ENCODE results near the gene COG3. TPM values are rescaled to one million over a fixed set of nuclear protein-coding genes. Genes with fewer than 3 reads are reported as not detected.

The COG3 gene
- total and polyA plus RNA-seq, 2 experiments from 2014 or later = 19.9 to 36.1 TPM

DNA sequence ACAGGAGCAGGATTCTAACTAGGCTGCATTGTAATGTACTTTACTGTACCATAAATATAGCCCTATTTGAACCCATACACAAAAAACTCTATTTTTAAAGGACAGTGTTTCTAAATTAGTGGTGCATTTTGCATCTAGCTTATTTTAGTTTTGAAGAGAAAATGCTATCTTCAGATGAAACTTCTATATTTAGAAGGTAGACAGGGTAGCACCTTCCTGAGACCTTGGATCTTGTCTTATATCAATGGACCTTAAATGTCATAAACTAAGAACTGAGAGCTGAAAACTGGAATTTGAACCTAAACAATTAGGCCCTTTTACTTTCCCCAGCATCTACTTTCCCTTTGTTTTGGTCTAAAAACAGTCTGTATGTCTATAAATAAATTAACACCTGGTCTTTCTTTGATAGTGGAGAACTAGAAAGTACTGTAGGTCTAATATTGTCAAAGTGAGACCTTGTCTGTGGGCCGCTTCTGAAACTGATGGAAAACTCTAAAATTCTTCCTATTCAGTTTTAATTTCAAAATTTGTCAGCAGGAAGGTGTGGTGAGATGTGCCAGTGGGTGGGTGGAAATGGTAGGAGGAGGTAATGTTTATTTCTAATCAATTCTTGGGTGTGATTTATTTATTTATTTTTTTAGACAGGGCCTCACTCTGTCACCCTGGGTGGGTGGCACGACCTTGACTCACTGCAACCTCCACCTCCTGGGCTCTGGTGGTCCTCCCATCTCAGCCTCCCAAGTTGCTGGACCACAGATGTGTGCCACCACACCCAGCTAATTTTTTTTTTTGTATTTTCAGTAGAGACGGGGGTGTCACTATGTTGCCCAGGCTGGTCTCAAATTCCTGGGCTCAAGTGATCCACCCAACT, 10.1 kb downstream of the COG3 start:
- peaks cover 74% of the 10 kb centered on the region for H3K79me2 ChIP-seq
- H3K27ac ChIP-seq = no peak overlapping the region
- peaks cover 39% of the 10 kb centered on the region for H4K20me1 ChIP-seq (ENCODE audit: insufficient read depth, poor library complexity, severe bottlenecking)
- H2AFZ ChIP-seq = no peak overlapping the region
- WGBS (ENCODE audit: low lambda C conversion rate, missing lambda C conversion rate) = 94% methylated on average over 3 of the region's 3 CpGs
- TF ChIP-seq EZH2 (IDR thresholded peaks at IDR 0.05; ENCODE audit: borderline replicate concordance) (no peak), EZH2phosphoT487 (IDR thresholded peaks at IDR 0.05; ENCODE audit: low read depth, severe bottlenecking, unreplicated experiment) (no peak)
- TF ChIP-seq, protein P1, sequence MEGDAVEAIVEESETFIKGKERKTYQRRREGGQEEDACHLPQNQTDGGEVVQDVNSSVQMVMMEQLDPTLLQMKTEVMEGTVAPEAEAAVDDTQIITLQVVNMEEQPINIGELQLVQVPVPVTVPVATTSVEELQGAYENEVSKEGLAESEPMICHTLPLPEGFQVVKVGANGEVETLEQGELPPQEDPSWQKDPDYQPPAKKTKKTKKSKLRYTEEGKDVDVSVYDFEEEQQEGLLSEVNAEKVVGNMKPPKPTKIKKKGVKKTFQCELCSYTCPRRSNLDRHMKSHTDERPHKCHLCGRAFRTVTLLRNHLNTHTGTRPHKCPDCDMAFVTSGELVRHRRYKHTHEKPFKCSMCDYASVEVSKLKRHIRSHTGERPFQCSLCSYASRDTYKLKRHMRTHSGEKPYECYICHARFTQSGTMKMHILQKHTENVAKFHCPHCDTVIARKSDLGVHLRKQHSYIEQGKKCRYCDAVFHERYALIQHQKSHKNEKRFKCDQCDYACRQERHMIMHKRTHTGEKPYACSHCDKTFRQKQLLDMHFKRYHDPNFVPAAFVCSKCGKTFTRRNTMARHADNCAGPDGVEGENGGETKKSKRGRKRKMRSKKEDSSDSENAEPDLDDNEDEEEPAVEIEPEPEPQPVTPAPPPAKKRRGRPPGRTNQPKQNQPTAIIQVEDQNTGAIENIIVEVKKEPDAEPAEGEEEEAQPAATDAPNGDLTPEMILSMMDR (IDR thresholded peaks at IDR 0.05; ENCODE audit: poor library complexity) = no peak
- no peak overlapping the region for H3K4me3 ChIP-seq
- H3K9me2 ChIP-seq (replicated peaks; ENCODE audit: insufficient read depth) = no peaks in the 10 kb centered on the region
- H3K9me3 ChIP-seq (ENCODE audit: low read depth) = no peaks in the 10 kb centered on the region
- no peak for DNase-seq (ENCODE audit: low spot score)
- no peaks in the 10 kb centered on the region for H3K27me3 ChIP-seq
- no peak overlapping the region for H3K4me2 ChIP-seq
- H3K36me3 ChIP-seq (replicated peaks; ENCODE audit: insufficient read depth, low read depth) = no peaks in the 10 kb centered on the region
- no peaks in the 10 kb centered on the region for H3K4me1 ChIP-seq (ENCODE audit: insufficient read depth)

DNA sequence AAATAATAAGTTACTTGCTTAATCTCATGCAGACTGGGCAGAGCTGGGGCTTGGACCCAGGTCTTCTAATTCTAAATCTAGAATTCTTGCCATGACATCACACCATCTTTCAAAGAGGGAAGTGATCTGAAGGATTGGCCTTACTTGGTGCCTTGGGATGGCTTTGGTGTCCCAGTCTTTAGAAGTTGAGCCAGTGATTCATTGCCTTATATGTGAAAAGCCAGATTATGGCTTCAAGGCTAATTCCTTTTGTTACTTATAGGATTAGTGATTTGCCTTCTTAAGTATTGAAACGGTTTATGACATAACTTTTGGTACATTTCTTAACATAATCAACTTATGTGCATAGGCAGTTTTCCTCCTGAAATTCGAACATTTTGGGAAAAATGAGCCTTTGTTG, 14.9 kb downstream of the COG3 start:
- no peak for DNase-seq (ENCODE audit: low spot score)
- H3K9me3 ChIP-seq (ENCODE audit: low read depth) = peaks cover 6% of the 10 kb centered on the region
- H3K9me2 ChIP-seq (replicated peaks; ENCODE audit: insufficient read depth) = no peaks in the 10 kb centered on the region
- no peak overlapping the region for H3K4me2 ChIP-seq
- H4K20me1 ChIP-seq (ENCODE audit: insufficient read depth, poor library complexity, severe bottlenecking) = peaks cover 7% of the 10 kb centered on the region
- H3K79me2 ChIP-seq = peaks cover 45% of the 10 kb centered on the region
- TF ChIP-seq, protein P1 (IDR thresholded peaks at IDR 0.05; ENCODE audit: poor library complexity) = no peak
- TF ChIP-seq EZH2 (IDR thresholded peaks at IDR 0.05; ENCODE audit: borderline replicate concordance) (no peak), EZH2phosphoT487 (IDR thresholded peaks at IDR 0.05; ENCODE audit: low read depth, severe bottlenecking, unreplicated experiment) (no peak)
- H3K36me3 ChIP-seq (replicated peaks; ENCODE audit: insufficient read depth, low read depth) = peaks cover 10% of the 10 kb centered on the region
- H2AFZ ChIP-seq = no peak overlapping the region
- H3K27ac ChIP-seq = no peak overlapping the region
- no peaks in the 10 kb centered on the region for H3K27me3 ChIP-seq
- WGBS (ENCODE audit: low lambda C conversion rate, missing lambda C conversion rate) = 89% methylated on average over 2 of the region's 2 CpGs
- H3K4me1 ChIP-seq (ENCODE audit: insufficient read depth) = no peaks in the 10 kb centered on the region
- H3K4me3 ChIP-seq = no peak overlapping the region

DNA sequence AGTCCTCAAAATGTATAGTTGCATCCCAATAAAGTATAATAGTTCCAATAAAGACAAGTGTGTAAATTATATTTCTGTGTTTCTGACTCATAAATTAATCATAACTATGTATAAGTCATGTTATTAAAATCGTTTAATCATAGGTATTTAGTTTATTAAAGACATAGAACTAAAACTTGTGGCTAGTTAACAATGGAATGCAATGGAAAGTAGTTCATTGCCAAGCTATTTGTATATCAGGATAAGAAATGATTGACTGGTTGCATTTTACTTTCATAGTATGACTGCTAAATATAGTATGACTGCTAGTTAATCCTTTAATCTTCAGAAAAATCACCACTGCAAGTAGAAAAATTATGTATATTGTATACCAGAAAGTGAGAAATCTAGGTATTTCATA, 16.9 kb downstream of the COG3 start:
- Histone ChIP-seq H3K79me2 (peaks cover 25% of the 10 kb centered on the region), H2AFZ (no peak overlapping the region), H3K27ac (no peak overlapping the region), H3K4me1 (ENCODE audit: insufficient read depth) (no peaks in the 10 kb centered on the region), H3K9me2 (replicated peaks; ENCODE audit: insufficient read depth) (no peaks in the 10 kb centered on the region), H3K36me3 (replicated peaks; ENCODE audit: insufficient read depth, low read depth) (peaks cover 10% of the 10 kb centered on the region), H3K4me3 (no peak overlapping the region), H3K27me3 (no peaks in the 10 kb centered on the region), H4K20me1 (ENCODE audit: insufficient read depth, poor library complexity, severe bottlenecking) (no peaks in the 10 kb centered on the region), H3K9me3 (ENCODE audit: low read depth) (peaks cover 6% of the 10 kb centered on the region), H3K4me2 (no peak overlapping the region)
- no peak for TF ChIP-seq EZH2phosphoT487 (IDR thresholded peaks at IDR 0.05; ENCODE audit: low read depth, severe bottlenecking, unreplicated experiment)
- TF ChIP-seq, protein P1 (IDR thresholded peaks at IDR 0.05; ENCODE audit: poor library complexity) = no peak
- no peak for TF ChIP-seq EZH2 (IDR thresholded peaks at IDR 0.05; ENCODE audit: borderline replicate concordance)
- no peak for DNase-seq (ENCODE audit: low spot score)
- WGBS (ENCODE audit: low lambda C conversion rate, missing lambda C conversion rate) = 86% methylated on average over 1 of the region's 1 CpG

Measured in hepatocyte (in vitro differentiated cells).